PC-9 (cell line): Measurements from ENCODE around the gene PLEKHG4B.

Experiments used
- EZH2 ChIP-seq: fragments of 200-600 bp; sonication (generic); IDR thresholded peaks from 2 replicates; pipeline ENCODE4 v1.8.0; 2017; ENCODE audit warnings: antibody characterized with exemption, low read depth
- TF ChIP-seq, protein P1 (sequence below): fragments of 200-600 bp; sonication (generic); conservative IDR thresholded peaks from 2 replicates; pipeline ENCODE4 v1.6.1; 2017; ENCODE audit warnings: mixed run types, antibody characterized with exemption, mild to moderate bottlenecking, moderate library complexity

DNA sequence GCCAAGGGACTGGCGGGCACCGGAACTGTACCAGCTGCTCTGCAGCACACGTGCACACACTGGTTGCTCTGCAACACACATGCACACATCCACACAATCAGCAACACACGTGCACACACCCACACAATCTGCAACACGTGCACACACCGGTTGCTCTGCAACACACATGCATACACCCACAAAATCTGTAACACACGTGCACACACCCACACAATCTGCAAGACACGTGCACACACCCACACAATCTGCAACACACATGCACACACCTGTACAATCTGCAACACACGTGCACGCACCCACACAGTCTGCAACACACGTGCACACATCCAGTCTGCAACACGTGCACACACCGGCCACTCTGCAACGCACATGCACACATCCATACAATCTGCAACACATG is 17.9 kb downstream of the PLEKHG4B start:
- TF ChIP-seq, protein P1, sequence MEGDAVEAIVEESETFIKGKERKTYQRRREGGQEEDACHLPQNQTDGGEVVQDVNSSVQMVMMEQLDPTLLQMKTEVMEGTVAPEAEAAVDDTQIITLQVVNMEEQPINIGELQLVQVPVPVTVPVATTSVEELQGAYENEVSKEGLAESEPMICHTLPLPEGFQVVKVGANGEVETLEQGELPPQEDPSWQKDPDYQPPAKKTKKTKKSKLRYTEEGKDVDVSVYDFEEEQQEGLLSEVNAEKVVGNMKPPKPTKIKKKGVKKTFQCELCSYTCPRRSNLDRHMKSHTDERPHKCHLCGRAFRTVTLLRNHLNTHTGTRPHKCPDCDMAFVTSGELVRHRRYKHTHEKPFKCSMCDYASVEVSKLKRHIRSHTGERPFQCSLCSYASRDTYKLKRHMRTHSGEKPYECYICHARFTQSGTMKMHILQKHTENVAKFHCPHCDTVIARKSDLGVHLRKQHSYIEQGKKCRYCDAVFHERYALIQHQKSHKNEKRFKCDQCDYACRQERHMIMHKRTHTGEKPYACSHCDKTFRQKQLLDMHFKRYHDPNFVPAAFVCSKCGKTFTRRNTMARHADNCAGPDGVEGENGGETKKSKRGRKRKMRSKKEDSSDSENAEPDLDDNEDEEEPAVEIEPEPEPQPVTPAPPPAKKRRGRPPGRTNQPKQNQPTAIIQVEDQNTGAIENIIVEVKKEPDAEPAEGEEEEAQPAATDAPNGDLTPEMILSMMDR: no peak
- TF ChIP-seq EZH2: no peak
